GM18870 (cell line): Measurements from ENCODE around the gene SLC1A5.
A peak's percentile ranks its signal among the peaks of the same experiment; 100 is the strongest.
"Not testable (repeated sequence)": the region's sequence is repeated elsewhere in the genome, so short reads cannot be mapped to it uniquely, and the experiment has no call there.

Source experiments
- ATAC-seq: cut with Tn5 transposase; IDR thresholded peaks from one replicate; pipeline ENCODE4 v1.9.1; 2021; ENCODE audit warnings: moderate library complexity; ENCODE audit not compliant: unreplicated experiment

The SLC1A5 gene

DNA sequence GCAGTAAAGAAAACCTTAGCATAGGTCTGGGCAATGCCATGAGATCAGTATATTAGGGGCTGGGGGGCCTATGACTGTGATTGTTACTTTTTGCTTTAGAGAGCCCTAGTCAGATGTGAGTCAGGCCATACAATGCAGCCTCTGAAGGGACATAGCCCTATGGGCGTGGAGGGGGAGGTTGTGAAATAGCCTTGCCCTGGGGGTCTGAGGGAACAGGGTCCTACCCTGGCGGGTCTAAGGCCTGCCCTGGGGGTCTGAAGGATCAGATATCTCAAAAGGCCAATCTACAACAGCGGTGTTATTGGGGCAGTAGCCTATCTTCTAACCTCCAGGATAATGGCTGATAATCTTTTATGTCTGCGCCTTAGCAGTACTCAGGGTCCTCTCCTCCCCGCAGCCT is 13.8 kb upstream of the SLC1A5 start:
- no peak for ATAC-seq

DNA sequence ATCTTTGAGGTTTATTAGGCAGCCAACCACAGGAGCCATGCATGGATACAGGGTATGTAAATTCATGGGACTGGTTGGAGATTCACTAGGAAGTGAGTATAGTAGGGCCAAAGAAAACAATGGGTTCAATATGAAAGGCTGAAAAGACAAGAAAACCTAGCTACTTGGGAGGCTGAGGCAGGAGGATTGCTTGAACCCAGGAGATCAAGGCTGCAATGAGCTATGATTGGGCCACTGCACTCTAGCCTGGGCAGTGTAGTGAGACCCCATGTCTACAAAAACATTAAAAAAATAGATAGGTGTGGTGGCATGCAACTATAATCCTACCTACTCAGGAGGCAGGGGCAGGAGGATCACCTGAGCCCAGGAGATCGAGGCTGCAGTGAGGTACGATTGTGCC is 10.3 kb upstream of the SLC1A5 start:
- no peak for ATAC-seq

DNA sequence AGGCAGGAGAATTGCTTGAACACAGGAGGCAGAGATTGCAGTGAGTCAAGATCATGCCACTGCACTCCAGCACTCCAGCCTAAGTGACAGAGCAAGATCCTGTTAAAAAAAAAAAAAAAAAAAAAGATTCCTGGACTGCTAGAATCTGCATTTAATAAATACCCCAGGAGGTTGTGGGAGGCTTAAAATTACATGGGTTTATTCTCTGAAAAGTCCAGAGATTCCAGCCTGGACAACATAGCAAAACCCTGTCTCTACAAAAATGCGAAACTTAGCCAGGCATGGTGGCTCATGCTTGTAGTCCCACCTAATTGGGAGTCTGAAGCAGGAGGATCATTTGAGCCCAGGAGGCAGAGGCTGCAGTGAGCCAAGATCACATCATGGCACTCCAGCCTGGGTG is 9.5 kb upstream of the SLC1A5 start:
- ATAC-seq, result no peak

DNA sequence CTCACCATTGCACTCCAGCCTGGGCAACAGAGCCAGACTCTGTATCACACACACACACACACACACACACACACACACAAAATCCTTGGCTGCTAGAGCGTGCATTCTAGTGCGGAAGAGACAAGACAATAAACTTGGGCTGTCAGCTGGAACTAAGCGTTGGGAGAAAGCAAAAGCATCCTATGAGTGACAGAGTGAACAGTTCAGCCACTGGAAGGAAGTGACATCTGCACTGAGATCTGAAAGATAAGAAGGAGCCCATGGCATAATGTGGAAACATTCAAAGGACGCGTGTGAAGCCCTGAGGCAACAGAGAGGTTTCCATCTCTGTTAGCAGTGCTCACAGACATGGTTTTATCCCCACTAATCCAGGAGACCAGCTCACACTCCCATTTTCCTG is 3.5 kb upstream of the SLC1A5 start:
- no peak for ATAC-seq

DNA sequence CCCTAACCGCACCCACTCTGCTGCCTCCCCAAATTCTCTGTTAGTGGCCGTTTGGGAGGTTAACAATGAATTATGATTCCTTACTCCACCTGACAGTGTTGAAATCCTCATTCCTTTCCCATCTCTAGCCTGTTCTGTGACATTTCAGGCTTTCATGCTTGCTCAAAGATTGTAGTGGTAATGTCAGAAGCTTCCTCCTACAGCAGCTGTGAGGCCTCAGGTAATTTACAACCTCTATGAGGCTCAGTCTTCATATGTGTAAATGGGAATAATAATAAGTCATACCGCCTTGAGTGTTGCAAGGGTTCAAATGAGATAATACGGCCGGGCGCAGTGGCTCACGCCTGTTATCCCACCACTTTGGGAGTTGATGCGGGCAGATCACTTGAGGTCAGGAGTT is 977 bp upstream of the SLC1A5 start:
- ATAC-seq, result no peak

DNA sequence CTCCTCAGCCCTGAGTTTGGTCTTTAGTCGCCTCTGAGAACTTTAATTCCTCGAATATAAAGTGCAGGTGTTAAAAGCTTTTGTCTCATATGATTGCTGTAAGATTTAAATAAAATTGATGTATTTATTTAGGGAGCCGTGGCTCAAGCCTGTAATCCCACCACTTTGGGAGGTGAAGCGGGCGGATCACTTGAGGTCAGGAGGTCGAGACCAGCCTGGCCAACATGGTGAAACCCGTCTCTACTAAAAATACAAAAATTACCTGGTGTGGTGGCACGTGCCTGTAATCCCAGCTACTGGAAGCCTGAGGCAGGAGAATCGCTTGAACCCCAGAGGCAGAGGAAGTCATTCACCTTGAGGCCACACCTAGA is 559 bp upstream of the SLC1A5 start:
- ATAC-seq, result no peak

DNA sequence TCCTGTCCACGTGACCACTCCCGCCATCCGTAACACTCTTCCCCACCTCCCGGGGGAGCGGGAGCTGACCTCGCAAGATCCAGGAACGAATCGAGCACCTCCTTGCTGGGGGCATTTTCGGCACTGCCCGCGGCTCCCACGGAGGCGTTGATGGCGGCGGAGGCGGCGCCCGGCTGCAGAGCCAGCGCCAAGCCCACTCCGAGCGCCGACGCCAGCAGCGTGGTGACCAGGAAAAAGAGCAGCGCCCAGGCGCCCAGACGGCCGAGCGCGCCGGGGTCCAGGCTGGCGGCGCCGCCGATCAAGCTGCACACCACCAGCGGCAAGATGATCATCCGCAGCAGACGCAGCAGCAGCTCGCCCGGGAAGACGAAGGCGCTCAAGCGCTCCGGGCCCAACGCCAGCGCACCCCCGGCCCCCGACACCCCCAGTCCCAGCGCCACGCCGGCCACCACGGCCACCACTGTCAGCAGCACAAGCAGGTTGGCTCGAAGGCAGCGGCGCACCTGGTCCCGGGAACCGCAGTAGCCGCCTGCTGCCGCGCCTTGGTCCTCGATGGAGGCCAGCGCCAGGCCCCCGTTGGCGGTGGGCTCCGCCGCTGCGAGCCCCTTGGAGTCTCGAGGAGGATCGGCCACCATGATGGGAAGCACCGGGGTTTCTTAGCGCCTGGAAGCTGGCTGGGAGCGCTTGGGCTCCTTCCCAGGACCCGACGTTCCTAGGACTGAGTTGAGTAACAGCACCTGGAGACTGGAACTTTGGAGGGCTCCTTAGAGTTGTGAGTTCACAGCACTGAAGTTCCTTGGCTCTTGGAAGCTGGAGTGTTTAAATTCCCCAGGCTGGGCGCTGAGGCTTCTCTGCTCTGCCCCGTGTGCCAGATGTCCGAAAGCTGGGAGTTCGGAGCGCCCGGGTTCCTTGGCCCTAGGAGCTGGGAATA is 798 bp downstream of the SLC1A5 start:
- no peak for ATAC-seq

DNA sequence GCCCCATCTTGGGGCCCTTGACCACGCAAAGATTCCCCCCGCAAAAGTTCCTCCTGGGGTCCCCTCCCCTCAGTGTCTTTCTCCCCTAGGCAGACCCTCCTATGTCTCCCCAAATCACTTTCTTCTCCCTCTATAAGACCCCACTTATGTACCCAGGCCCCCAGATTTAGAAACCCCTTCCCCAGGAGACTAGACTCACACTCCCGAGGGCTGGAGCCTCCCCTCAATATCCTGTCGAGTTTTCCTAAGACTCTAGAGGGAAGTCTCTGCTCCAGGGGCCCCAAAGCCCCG is 1.4 kb downstream of the SLC1A5 start:
- no peak for ATAC-seq

DNA sequence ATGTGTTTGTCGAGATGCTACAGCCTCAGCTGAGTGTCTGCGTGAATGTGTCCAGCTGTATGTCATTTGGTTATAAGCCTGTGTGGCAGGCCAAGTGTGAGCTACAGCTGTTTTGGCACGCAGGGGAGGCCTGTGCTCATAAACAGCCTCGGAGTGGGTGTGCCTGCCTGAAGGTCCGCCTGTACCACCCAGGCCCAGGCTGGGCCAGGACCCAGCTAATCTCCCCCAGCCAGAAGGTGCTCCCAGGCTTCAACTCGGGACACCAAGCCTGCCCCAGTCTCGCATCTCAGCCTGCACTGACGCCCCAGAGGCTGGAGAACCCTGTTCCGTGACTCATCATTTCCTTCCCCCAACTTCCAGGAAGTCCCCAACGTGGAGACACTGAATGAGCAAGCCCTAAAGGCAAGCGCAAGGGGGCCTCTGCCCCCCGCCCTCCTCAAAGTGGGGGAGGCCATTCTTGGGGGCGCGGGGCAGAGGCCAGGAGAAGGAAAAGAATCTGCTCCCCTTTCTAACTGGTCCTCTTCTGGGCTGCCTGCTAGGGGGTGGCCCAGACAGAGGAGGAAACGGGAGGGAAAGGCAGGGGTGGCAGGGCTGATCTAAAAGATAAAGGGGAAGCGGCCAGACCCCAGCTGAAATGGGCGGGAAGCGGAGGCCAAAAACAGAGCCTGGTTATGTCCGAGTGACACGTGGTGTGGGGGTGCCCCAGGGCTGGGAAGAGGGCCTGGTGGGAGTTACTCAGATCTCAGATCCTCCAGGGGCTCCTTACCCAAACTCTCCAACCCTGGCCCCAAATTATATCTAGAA is 2.0 kb downstream of the SLC1A5 start:
- ATAC-seq, result peak; percentile 31

DNA sequence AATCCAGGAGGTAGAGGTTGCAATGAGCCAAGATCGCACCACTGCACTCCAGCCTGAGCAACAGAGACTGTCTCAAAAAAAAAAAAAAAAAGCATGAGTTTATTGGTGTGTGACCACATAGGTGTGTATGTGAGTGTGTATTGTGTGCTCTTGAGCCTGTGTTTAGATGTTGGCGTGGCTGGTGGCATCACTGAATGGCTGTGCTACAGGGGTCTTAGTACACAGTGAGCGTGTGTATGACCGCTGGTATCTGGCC is 2.5 kb downstream of the SLC1A5 start:
- no peak for ATAC-seq

DNA sequence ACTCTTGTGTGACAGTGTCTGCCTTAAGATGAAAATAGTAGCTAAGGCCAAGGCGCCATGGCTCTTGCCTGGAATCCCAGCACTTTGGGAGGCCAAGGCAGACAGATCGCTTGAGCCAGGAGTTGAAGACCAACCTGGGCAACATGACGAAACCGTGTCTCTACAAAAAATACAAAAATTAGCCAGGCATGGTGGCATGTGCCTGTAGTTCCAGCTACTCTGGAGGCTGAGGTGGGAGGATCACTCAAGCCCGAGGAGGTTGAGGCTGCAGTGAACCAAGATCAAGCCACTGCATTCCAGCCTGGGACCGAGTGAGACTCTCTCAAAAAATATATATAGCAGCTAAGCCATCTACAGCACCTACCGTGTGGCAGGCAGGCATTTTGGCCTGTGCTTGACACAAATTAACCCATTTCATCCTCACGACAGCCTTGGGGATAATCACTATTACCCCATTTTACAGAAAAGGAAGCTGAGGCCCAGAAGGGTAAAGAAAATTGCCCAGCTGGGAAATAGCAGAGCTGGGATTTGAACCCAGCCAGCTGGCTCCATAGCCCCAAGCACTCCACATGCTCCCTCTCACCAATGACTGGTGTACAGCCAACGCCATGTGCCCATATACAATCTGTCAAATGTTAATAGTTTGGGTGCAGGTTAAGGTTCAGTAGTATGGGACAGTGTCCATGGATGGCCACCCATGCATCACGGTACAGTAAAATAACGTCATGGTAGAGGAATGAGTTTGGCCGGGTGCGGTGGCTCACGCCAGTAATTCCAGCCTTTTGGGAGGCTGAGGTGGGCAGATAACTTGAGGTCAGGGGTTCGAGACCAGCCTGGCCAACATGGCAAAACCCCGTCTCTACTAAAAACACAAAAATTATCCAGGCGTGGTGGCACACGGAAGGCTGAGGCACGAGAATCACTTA is 3.1 kb downstream of the SLC1A5 start:
- ATAC-seq, result no peak

DNA sequence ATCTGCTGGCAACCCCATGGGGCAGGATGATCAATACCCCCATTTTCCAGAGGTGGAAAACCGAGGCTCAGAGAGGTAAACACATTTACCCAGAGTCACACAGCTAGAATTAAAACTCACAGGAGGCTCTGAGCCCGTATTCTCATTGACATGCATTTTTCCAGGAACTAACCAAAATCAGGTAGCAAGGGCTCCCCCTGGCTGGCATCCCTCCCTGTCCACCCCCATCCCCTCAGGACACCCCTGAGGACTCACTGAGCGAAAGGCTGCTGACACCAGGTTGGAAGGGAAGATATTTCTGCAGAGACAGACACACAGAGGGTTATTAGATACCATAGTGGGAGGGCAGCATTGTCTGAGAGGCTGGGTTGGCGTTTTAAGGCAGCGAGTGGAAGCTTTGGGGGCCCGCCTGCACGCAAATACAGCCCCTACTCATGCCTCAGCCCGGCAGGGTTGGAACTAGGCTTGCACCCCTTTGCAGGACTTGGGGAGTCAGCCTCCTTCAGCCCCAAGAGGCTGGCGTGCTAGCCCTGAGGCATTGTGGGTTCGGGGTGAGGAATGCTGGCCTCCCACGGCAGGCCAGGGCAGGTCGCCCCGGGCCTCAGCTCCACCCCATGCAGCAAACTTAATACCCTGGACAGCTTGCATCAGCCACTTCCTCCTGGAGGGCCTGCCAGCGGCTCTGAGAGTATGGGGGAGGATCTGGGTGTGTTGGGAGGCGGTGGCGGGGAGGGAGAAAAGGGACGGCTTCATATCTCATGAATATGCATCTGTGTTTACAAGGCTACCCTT is 3.9 kb downstream of the SLC1A5 start:
- no peak for ATAC-seq

DNA sequence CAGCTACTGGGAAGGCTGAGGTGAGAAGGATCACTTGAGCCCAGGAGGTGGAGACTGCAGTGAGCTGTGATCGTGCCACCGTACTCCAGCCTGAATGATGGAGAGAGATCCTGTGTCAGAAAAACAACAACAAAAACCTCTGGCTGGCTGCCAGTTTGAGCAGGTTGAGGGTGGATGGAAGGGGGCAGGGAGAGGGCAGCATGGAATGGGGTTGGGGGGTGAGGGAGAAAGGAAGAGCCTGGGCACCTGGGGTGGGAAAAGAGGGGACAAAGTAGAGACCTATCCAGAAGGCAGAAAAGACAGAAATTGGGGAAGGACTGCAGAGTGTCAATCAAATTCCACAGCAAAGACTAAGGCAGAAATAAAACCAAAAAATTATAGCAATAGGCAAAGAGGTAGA is 4.7 kb downstream of the SLC1A5 start:
- ATAC-seq, result no peak

DNA sequence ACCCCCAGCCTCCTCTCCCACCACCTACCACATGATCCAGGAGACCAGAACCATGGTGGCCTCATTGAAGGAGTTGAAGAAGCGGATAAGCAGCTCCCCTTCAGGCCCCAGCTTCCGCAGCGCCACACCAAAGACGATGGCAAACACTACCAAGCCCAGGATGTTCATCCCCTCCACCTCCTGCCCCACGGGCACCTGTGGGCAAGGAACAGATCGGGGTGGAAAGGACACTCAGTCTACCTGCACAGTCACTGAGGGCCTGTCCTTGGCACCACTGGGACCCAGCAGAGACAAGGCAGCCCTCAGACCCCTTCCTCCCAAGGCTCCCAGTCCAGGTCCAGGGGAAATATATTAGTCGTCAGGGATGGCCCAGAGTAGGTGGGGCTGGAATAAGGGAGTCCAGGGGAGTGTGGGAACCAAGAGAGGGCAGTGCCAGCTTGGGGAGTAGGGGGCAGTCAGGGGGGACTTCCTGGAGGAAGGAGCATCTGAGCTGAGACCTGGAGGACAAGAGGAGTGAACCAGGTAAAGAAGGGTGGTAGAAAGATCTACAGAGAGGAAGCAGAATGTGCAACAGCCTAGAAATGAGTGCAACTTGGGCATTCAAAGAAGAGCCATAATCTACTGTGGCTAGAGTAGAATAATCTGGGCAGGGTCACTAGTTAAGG is 5.9 kb downstream of the SLC1A5 start:
- no peak for ATAC-seq

DNA sequence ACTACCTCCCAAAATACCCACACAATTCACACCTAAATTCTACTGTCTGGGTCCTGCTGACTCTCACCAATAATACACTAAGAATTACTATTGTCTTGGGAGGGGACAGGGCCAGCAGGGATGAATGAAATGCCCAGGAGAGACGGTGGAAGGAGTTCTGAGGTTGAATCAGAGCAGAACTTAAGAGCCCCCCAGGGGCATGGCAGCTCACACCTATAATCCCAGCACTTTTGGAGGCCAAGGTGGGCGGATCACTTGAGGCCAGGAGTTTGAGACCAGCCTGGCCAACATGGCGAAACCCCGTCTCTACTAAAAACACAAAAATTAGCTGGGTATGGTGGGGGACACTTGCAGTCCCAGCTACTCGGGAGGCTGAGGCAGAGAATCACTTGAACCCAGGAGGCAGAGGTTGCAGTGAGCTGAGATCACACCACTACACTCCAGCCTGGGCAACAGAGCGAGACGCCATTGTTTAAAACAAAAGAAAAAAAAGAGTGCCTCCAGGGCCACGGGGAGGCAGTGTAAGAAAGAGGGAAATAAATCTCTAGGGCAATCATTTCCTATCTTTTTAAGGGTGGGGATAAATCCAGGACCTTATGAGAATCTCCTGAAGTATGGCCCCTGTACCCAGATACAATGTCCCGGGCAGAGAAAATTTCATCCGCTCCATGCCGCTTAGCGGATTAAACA is 10.3 kb downstream of the SLC1A5 start:
- not testable (repeated sequence) for ATAC-seq

DNA sequence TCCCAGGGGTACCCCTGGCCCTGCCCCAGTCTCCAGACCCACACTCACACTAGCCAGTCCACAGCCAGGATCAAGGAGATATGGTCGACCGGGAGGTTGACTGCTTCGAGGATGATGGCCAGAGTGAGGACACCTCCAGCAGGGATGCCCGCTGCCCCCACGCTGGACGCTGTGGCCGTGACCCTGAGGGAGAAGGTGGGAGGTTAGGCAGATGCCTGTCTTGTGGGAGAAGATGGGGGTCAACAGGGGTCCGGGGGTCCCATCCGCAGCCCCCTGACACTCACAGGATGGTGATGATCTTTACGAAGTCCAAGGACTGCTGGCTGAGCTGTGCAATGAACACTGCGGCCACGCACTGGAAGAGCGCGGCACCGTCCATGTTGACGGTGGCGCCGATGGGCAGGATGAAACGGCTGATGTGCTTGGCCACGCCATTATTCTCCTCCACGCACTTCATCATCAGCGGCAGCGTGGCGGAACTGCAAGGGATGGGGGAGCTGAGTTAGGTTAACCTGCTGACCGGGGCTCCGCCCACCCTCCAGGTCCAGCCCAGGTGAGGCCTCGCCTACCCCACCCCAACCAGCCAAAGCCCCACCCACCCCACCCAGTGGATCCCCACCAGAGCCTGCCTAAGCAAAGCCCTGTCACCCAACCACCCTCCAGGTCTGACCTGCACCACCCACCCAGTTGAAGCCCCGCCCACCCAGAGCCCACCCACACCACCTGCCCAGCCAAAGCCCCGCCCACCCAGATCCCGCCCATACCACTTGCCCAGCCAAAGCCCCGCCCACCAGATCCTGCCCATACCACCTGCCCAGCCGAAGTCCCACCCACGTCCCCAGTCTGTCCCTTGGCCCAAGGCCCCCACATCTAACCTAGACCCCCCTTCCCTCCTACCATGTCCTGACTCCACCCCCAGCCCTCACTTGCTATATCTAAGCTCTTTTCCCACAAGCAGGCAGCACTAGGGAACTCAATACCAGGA is 11.2 kb downstream of the SLC1A5 start:
- ATAC-seq, result no peak

DNA sequence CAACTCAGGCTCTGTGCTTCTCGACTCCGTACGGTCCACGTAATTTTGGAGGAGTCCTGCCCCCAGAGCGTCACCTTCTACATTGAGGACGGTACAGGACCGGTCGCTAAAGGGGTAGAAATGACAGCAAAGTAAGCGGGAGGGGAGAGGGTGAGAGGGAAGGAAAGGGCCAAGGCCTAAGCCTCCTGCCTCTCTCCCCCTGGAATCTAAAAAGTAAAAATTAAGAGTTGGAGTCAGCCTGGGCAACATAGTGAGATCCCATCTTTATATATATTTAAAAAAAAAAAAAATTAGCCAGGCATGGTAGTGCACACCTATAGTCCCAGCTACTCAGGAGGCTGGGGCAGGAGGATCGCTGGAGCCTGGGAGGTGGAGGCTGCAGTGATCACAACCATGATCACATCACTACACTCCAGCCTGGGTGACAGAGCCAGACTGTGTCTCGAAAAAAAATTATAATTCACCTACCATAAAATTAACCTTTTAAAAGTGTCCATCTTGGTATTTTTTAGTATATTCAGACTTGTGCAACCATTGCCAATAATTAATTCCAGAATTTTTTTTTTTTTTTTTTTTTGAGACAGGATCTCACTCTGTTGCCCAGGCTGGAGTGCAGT is 12.6 kb downstream of the SLC1A5 start:
- no peak for ATAC-seq

DNA sequence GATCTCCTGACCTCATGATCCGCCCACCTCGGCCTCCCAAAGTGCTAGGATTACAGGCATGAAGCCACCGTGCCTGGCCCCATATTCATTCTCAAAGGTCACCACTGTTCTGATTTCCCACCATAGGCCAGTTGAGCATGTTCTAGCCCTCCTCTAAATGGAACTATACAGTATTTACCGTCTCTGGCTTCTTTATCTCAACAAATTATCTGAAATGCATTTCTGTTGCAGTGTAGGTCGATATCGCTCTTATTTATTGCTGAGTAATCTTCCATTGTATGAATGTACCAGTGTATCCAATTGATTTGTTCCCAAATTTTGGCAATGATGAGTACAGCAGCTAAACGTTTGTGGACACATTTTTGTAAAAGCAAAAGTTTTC is 15.4 kb downstream of the SLC1A5 start:
- ATAC-seq, result no peak
